H1 (cell line): Measurements from ENCODE around the gene ESRRB.

Source experiments
- CBX8 ChIP-seq: fragments of 300-800, 300-1000 bp; sonication (generic); IDR thresholded peaks from 2 replicates; pipeline ENCODE4 v1.7.1; 2016; ENCODE audit warnings: low read depth, low read length, borderline replicate concordance
- CEBPB ChIP-seq: IDR thresholded peaks from 2 replicates; pipeline ENCODE4 v1.6.1; 2012; ENCODE audit warnings: low read depth, low read length
- CHD1 ChIP-seq: IDR thresholded peaks from 2 replicates; pipeline ENCODE4 v1.6.1; 2012; ENCODE audit warnings: low read depth, low read length, improper control_type of control experiment
- EZH2 ChIP-seq: fragments of 200-600 bp; sonication (generic); IDR thresholded peaks from 2 replicates; pipeline ENCODE4 v1.7.1; 2012; ENCODE audit warnings: low read depth, mild to moderate bottlenecking, moderate library complexity, low read length, inconsistent platforms; ENCODE audit not compliant: severe bottlenecking
- JUND ChIP-seq: IDR thresholded peaks from 2 replicates; pipeline ENCODE4 v1.6.1; 2011; ENCODE audit warnings: mild to moderate bottlenecking, improper control_type of control experiment, low read length
- KDM5A ChIP-seq: fragments of 200-600 bp; IDR thresholded peaks from 2 replicates; pipeline ENCODE4 v1.7.1; 2012; ENCODE audit warnings: mild to moderate bottlenecking, low read length, inconsistent platforms, mixed read lengths
- POLR2A ChIP-seq, 2 experiments: IDR thresholded peaks; 1 replicate in 1 of 2; 2 replicates in 1 of 2; pipeline ENCODE4 v1.6.1; 2011; ENCODE audit warnings: low read depth in 2 of 2, low read length in 2 of 2, mild to moderate bottlenecking in 2 of 2; ENCODE audit errors: control extremely low read depth in 1 of 2
- RAD21 ChIP-seq, 2 experiments: IDR thresholded peaks in 1 of 2; conservative IDR thresholded peaks in 1 of 2; 2 replicates each; pipeline ENCODE4 v1.6.1; 2011; ENCODE audit warnings: low read depth in 2 of 2, low read length in 2 of 2, improper control_type of control experiment in 1 of 2, inconsistent platforms in 1 of 2, mild to moderate bottlenecking in 1 of 2, moderate library complexity in 1 of 2
- SP2 ChIP-seq: IDR thresholded peaks from 2 replicates; pipeline ENCODE4 v1.6.1; 2012; ENCODE audit warnings: mild to moderate bottlenecking, low read length, inconsistent platforms
- SRF ChIP-seq: IDR thresholded peaks from 2 replicates; pipeline ENCODE4 v1.6.1; 2011; ENCODE audit warnings: mild to moderate bottlenecking, low read depth, low read length, moderate library complexity
- SUZ12 ChIP-seq: fragments of 200-600 bp; sonication (generic); IDR thresholded peaks from 2 replicates; pipeline ENCODE4 v1.6.1; 2012; ENCODE audit warnings: mild to moderate bottlenecking, inconsistent platforms, low read length, moderate library complexity, mixed read lengths
- TAF1 ChIP-seq: IDR thresholded peaks from 2 replicates; pipeline ENCODE4 v1.6.1; 2011; ENCODE audit warnings: mild to moderate bottlenecking, low read depth, low read length
- TF ChIP-seq, protein P1 (sequence below), 3 experiments: IDR thresholded peaks; 1 replicate in 2 of 3; 2 replicates in 1 of 3; pipeline versions ENCODE4 v1.5.1 to v1.6.1; 2011; ENCODE audit warnings: low read length in 3 of 3, mild to moderate bottlenecking in 3 of 3, inconsistent platforms in 2 of 3, low read depth in 1 of 3, moderate library complexity in 1 of 3; ENCODE audit not compliant: insufficient read depth in 1 of 3; ENCODE audit errors: control extremely low read depth in 1 of 3
- TF ChIP-seq, protein P2 (sequence below): IDR thresholded peaks from 2 replicates; pipeline ENCODE4 v1.6.1; 2012; ENCODE audit warnings: inconsistent platforms

DNA sequence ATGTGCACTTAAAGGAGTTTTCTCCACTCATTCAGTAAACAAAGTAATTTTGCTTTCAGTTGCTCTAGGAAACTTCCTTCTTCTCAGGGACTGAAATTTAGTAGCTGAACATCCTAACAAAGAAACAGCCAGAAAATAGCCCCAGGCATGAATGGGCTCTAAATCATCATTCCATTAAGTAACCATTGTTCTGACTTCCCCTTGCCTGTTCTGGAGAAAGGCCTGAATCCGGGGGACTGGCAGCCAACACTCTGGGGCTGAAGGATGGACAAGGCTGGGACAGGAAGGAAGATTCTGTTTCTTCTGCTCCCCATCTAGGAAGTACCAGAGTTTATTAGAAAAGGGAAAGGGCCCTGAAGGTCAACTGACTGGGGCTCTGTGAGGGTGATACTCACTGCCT lies 104.5 kb downstream of the ESRRB start:
- TF ChIP-seq EZH2 (no peak), RAD21 (IDR thresholded peaks at IDR 0.05 in 1 of 2, conservative IDR thresholded peaks at IDR 0.05 in 1 of 2; ENCODE audit: low read depth in 2 of 2, low read length in 2 of 2) (no peak), TAF1 (no peak), POLR2A (IDR thresholded peaks at IDR 0.05; ENCODE audit: control extremely low read depth in 1 of 2, low read depth in 2 of 2, low read length in 2 of 2) (no peak), CEBPB (no peak), CHD1 (no peak), CBX8 (no peak), SP2 (no peak), KDM5A (no peak), SUZ12 (no peak), JUND (no peak), SRF (no peak)
- TF ChIP-seq, protein P1, sequence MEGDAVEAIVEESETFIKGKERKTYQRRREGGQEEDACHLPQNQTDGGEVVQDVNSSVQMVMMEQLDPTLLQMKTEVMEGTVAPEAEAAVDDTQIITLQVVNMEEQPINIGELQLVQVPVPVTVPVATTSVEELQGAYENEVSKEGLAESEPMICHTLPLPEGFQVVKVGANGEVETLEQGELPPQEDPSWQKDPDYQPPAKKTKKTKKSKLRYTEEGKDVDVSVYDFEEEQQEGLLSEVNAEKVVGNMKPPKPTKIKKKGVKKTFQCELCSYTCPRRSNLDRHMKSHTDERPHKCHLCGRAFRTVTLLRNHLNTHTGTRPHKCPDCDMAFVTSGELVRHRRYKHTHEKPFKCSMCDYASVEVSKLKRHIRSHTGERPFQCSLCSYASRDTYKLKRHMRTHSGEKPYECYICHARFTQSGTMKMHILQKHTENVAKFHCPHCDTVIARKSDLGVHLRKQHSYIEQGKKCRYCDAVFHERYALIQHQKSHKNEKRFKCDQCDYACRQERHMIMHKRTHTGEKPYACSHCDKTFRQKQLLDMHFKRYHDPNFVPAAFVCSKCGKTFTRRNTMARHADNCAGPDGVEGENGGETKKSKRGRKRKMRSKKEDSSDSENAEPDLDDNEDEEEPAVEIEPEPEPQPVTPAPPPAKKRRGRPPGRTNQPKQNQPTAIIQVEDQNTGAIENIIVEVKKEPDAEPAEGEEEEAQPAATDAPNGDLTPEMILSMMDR (IDR thresholded peaks at IDR 0.05; ENCODE audit: control extremely low read depth in 1 of 3, insufficient read depth in 1 of 3, low read depth in 1 of 3, low read length in 3 of 3): no peak
- TF ChIP-seq, protein P2, sequence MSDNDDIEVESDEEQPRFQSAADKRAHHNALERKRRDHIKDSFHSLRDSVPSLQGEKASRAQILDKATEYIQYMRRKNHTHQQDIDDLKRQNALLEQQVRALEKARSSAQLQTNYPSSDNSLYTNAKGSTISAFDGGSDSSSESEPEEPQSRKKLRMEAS: no peak
